Stimulated activated CD4-positive, alpha-beta T cell treated with anti-CD3 and anti-CD28 coated beads, Interleukin-2, amount 100 ng/mL, for 4 hours (primary cell): ENCODE measurements around the gene GSDME.

ENCODE experiments used
- DNase-seq: peaks from one replicate; pipeline ENCODE4 v3.0.0-alpha.2; 2020; ENCODE audit warnings: low read depth

The GSDME gene

DNA sequence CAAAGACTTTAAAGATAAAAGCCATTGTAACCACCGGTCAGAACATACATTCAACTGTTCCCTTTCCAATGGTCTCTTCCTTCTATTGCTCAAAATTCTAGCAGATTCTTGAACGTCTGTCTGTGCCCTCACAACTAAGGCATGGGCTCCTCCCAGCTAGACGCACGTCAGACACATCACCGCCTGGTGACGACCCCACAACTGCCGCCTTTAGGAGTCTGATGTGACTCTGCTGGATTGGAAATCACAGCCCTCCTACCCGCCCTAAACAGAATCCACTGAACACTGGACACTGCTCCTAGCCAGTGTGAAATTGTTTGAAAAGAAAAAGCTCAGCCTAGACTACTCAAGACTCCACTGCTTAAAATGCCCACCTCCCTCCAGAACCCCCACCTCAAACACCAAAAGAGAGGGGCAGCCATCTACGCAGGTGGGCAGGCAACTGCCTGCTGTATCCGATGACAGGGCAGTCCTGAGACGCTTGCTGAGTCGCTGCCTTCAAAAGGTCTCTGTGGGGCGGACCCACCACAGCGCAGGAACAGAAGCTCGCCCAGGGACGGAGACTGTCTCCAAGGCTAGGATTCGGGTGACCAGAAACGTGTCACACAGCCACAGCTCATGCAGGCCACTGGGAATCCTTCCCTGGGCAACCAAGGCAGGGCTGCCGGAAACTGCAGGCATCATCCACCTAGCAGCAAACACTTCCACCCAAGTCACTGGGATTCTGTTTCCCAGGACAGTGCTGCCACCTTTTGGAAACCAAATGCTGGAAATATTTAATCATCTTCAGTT is 34.7 kb downstream of the GSDME start:
- no peak for DNase-seq

DNA sequence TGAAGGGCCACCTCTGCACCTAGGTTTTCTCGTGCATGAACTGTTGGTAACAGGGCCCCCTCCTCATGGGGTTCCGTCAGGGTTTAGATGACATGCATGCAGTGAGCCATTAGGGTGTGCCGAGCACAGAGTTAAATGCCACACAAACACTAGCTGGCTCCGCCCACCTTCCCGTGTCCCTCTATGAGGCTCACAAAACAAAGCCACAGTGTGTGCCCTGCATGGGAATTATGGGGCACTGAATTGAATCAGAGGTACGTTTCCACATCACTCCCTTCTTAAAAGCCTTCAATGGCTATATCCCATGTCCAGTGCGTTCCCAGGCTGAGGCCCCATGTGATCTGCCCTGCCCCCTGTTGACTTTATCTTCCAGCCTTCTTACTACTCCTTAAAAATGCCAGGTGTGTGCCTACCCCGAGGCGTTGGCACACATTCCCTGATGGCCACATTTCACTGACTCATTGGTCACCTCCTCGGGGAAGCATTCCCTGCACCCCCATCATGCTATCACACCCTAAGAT is 35.7 kb downstream of the GSDME start:
- DNase-seq = no peak

DNA sequence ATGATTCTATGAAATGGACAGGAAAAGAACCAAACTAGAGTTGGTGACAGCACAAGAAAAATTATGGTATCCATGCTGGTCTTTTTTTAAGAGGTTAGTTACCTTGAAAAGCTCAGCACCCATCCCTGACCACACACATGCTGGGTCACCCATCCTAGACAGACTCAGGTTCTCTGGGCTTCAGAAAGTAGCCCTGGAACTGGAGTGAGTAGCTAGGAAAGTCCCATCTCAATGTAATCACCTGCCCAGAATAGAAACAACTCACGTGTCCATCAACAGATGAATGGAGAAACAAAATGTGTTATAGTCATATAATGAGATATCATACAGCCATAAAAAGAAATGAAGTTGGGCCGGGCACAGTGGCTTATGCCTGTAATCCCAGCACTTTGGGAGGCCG is 37.0 kb downstream of the GSDME start:
- DNase-seq = no peak

DNA sequence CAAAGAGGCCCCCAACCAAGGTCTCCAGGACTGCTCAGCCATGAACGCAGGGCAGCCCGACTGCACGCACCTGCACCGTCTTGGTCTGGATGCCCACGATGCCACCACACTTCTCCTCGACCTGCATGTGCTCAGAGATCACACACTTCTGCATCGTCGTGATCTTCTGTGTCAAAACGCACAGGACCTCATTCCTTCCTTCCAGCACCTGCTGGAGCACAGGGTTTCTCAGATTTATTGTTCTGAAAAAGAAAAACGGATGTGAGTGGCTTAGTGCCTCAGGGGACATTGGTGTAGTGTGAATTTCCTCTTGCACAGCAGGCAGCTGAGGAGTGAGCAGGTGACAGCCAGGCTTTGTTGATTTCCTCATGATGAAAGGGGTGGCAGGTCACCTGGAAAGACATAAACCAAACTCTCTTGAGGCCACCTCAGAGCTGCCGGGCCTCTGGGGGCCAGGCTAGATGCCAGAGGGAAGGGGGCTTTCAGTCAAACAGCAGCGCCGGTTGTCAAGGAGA is 38.2 kb downstream of the GSDME start:
- DNase-seq = no peak

DNA sequence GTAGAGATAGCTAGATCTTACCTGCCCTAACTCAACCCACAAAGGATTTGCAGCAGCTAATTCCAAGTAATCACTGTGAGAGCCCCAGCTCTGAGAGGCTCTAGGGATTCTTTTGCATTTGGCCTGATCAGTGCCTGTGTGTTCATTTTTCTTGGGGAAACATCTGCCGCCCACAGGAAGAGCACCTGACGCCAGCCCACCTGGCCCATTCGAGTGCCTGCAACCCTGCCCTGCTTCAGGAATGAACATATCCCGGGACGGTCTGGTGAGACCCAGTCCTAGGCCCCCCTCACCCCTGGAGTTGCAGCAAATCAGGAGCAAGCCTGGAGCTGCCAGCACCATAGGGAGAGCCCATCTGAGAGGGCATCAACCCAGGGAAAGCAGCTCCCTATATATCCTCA is 38.8 kb downstream of the GSDME start:
- DNase-seq = no peak

DNA sequence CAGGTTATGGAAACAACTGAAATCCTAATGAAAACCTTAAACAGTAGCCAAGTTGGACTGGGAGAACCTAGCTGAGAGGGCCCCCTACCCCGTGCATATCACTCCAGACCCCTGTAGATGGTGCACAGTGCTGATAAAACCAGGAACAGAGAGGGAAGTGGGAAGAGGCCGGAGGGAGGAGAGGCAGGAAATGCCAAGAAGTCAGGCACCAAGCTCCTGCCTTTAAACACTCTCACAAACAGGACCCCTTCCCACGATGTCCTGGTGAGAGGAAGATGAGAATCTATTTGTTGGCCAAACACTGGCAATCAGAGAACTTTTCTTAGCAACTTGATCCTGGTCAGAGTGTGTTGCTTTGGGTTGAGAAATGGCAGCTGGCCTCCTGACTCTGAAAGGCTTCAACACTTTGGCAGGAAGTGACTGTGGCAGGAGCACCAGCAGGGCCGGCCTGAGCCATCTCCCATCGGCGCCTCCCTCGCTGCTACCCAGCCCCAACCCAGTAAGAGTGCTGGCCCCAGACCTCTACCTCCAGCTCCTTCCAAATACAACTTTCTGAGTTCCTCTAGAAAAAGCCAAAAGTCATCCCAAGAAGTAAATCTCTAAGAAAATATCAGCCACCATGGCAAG is 39.5 kb downstream of the GSDME start:
- DNase-seq = no peak

DNA sequence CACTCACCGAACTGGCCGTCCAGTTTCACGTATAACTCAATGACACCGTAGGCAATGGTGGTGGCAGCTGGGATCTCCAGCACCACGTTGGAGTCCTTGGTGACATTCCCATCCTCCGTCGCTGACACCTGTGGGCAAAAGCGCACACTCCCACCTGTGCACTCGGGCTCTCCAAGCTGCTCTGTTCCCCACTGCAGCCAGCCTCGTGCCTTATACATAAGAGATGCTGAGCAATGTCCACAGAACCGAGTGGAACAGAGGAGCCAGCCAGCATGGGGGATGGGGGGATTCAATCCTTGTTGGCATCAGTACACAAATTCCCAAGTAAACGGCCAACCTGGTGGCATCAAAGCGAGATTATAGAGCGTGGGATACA is 40.0 kb downstream of the GSDME start:
- no peak for DNase-seq

DNA sequence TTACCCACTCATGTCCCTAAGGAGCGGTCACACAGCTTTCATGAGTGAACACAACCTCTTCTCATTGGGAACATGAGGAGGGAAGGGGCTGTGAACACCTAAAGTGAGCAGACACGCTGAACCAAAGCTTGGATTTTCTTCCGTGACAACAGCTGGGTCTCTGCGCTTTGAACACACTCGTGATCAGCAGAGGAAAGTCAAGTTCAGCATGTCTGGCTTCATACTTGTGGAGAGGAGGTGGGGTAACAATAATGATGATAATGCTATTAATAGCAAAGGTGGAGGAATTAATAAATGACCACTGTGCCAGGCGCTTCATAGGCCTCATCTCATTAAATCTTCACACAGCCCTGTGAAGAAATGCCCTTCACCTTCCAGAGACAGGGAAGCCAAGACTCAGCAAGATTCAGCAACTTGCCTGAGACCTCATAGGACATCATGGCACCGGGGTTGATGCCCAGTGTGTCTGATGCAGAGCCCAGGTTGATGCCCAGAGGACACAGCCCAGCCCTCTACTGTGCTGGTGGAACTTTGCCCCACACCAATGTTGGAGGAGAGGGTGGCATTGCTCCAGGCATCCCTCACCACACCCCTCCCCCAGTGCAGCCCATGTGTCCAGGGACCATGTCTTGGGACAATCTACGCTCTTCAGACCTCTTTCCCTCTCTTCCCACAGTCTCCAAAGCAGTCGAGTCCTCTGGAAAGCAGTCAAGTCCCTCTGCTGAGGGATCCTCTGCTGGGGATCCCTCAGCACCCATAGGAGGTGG is 40.6 kb downstream of the GSDME start:
- DNase-seq = no peak

DNA sequence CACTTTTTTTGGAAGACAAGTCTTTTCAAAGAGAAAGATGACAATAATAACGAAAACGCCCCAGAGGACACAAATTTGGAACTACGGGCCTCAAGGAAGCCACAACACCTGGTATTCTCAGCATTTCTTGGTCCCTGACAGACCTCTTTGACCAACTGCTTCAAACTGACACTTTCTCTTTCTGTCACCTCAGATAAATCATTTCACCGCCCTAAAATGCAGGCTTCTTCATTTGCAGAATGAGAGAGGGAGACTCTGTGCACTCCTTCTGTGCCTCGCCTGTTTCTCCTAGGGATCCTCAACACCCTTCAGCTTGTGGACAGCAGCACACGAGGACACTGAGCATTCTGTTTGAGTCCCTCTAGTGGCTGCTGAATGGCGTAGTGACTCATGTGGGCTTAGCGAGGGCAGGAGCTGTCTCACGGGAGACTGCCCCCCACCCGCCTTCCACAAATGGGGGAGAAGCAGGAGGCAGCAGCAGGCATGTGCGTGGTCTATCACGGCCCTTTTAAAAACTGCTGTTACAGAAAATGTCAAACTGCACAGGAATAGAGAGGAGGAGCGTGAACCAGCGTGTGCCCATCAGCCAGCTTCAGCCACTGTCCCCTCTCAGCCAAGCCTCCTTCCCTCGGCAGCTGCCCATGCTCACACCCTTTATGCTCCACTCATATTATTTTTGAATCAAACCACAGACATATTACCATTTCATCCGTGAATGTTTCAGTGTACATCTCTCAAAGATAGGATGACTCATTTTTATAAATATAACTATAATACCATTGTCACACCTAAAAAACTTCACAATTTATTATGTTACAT is 41.4 kb downstream of the GSDME start:
- DNase-seq = no peak

DNA sequence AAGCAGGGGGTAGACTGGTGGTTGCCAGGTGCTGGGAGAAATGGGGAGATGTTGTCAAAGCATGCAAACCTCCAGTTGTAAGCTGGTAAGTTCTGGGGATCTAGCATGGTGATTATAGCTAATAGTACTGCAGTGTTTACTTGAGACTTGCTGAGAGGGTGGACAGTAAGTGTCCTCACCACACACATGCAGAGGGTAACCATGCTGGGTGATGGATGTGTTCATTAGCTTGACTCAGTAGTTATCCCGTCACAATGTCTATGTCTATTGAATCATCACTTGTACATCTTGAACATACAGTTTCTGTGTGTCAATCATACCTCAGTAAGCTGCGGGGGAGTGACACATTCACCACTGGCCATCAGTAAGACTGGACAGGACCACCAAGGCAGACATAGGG is 42.1 kb downstream of the GSDME start:
- DNase-seq = no peak

DNA sequence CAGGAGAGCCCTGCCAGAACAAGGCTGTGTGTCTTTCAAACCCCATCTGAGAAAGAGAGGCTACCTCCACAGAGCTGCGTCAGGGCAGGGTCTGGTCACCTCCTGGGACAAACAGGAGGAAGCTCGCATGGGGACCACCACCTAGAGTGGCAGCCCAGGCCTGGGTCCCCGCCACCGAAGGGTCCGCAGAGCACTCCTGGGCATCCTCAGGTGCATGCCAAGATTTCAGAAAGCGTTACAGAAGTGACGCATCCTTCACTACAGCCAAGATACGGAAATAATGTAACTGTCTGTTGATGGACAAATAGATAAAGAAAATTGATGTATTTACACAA is 42.6 kb downstream of the GSDME start:
- DNase-seq = no peak

DNA sequence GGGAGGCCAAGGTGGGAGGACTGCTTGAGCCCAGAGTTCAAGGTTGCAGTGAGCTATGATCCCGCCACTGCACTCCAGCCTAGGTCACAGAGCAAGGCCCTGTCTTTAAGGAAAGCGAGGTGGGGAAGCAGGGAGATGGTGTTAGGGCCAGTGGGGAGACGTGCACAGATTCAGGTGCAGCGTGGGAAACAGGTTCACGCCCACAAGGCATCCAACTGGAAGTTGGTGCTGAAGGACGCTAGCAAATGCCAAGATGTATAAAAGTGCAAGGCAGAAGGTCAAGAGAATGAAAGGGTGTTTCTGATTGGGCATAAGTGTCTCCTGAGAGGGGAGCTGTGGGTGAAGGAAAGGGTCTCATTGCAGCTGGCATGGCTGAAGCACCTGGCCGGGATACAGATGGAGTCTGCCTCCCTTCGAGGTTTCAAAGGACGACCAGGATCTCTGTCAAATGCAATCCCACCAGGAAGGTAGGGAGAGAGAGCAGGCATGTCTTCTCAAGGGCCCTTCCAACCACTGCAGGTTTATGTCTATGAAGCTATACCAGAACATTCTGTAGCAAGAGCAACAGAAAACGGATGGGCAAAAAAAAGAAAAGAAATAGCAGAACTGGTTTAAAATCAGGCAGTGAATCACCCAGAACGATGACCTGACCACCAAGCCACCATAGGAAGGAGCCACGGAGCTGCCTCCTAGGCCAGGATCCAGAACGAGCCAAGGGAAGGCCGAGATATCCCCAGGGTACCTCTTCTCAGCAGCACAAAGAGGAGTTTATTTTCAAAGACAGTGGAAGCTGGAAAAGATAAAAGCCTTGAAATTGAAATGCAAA is 43.2 kb downstream of the GSDME start:
- DNase-seq = no peak

DNA sequence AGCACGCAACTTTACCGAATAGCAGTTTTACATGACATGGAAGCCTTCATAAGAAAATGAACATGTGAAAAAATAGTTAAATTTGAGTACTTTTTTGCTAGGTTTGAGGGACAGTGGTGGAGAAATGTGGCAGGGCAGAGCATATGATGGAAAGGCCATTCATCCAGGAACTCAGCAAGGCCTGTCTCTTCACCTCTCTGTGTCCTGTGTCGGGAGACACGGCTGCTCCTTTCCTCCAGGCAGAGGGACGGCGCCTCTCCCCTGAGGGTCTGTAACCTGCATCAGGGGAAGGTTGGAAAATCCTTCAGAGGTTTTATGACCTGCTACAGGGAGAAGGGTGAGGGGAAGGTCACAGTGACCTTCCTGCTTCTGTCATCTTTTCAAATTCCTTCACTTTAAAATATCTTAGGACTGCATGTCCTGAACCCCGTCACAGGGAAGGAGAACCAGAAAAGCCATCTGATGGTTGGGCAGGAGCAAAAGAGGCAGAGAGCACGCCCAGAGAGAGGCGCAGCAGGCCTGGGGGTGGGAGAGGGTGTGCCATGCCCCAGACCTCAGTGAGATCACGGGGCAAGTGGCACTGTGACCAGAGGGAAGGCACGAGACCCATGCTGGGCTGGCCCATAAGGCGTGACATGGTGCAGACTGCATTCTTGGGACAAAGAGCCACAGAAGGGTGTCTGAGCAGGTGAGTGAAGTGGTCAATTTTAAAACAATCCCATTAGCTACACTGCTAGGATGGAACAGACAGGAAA is 44.0 kb downstream of the GSDME start:
- no peak for DNase-seq

DNA sequence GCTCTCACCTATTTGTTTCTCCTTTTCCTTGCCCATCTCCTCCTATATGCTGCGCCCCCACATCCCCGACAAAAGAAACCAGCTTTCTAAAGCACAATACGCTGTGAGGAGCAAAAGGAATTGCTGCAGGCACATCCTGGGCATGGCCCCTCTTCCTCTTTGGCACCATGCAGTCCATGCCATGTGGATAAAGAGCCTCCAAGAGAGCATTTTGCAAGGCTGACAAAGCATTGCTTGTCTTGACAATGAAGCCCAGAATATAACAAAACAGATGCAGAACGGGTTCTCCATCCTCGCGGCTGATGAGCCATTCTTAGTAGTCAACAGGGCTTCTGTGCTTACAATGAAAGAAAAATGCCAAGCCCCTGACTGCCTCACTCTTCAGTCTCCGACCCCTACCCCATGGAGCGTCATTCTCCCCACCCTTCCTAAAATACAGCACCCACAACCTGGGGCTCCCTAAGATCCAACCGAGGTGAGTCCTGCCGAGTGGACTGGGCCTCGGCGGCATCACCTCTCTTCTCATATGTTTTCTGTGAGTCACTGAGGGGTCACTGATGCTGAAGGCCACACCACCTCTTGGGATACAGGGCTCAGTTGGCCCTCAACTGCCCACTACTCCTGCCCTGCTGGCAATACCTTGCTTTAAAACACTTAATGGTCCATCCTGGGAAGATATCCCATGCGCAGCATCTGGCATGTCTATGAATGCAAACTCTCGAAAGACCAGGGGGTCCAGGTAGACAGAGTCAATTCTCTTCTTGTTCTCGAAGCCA is 47.5 kb downstream of the GSDME start:
- DNase-seq = no peak

DNA sequence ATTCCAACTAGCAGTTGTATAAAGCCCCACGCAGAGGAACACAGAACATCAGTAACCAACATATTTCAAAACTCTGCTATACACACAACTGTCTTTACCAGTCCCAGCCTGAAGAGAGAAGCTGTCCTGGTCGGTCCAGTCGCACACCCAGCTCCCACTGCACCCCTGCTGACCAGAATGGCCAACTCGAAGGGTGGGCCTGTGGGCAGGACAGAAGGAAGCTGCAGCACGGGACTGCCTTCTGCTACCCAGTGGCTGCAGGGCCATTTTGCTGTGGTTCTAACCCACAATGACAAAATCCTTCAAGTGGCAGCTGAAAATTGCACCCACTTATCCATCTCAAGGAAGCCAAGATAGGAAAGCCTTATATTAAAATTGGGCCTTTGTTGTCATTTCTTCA is 48.2 kb downstream of the GSDME start:
- DNase-seq = no peak

DNA sequence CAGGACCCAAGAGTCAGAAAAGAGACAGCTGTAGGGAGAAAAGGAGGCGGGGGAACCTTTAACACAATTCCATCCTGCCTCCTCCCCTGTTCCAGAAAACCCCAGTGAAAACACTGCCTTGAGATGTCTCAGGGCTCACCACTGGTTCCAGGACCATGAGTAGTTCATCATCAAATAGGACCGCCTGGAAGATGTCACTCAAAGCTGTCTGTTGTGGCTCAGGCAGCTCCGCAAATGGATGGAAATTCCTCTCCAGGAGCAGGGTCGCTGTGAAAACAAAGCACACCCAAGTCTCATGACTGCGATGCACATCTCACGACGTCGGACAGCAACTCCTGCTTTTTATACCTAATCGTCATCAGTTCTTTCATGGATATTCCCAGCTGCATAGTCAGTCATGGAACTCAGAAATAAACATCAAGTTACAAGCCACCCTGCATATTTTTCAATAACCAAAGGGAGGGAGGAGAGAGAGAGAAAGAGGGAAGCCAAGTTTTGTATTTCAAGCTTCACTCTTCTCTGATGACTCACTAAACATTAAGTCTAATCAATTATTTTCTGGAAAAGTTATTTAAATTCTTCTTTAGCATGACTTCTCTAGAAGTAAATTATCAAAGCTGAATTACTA is 49.2 kb downstream of the GSDME start:
- no peak for DNase-seq

DNA sequence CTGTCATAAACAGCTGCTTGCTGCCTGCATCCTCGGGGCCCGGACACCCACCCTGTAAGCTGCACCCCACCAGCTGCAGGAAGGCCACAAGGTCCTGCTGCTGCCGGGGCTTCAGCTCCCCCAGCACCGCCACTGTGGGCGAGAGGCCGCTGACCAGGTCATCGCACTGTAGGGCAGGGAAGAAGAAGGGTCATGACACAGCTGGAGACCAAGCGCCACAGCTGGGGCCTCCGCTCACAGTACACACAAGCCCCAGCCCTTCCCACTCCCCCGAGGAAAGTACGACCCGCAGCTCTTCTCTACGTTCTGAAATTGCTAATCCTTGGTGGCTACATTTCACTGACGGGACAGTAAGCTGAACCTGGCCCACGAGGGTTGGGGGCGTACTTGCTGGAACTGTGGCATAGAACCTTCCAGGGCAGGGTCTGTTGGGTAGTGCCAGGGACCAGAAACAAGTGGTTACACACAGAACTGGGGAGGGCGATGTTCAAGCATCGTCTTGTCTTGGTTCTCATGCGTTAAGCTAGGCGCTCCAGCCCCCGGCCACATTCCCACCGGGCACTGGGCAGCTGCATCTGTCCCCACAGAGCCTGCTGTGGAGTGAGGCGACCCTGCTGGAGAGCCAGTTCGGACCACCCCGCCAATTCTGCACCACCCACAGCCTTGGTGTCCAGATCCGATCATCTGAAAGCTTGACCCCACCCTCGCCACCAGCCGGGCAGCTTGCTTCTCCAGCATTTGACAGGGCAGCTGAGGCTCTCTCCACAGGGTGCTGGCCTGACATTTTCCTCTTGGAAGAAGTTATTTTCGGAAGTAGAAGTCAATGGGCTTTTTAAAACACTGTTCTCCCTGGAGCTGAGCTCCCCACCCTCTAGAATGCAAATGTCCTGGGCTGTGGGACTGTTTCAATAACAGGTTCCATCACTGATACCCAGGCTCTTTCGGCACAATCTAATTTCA is 50.8 kb downstream of the GSDME start:
- no peak for DNase-seq

DNA sequence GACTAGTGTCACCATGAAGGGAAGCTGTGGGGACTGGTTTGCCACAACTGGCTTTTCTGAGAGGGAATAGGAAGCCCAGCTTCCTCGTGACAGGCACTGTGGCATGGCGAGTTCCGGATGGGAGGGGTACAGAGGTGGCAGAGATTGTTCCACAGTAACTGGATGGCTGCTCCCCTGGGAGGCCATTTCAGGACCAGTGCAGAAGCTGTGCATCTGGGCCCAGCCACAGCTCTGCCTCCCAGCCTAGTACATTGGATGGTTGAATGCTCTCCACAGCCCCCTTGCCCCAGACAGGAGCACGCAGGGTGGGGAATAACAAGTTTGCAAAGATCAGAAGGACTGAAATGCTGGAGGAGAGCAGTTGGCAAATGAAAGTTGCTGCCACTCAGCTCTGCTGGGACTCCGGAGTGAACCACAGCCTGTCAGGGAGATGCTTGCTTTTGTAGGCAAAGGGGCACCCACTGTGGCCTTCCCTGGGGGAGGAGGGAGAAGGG is 51.8 kb downstream of the GSDME start:
- no peak for DNase-seq
